HepG2 (cell line): Measurements from ENCODE around the gene RORB. TPM values are rescaled to one million over a fixed set of nuclear protein-coding genes. Genes with fewer than 3 reads are reported as not detected.

Source experiments
- ATAC-seq: fragments of 200-7000 bp; cut with Tn5 transposase; 3 replicates; pipeline ENCODE4 v1.9.1; 2020; ENCODE audit warnings: mild to moderate bottlenecking, moderate library complexity
- BruUV-seq: library from RNA; stranded (reverse); fragments of 400-500 nt; replicated peaks from 2 replicates; lab custom pipeline; 2021; lab: Mats Ljungman, UMichigan
- CTCF ChIA-PET: fragments of 300-600 bp; formaldehyde crosslinking; extraction: SDS; loops from one replicate; lab custom pipeline; 2021; ENCODE audit warnings: low total read pairs, inconsistent platforms, low intra/inter-chr PET ratio; lab: Yijun Ruan, JAX
- POLR2A ChIA-PET: fragments of 350-600 bp; sonication (Branson Sonifier 250); formaldehyde crosslinking; loops from one replicate; lab custom pipeline; 2020; ENCODE audit warnings: antibody characterized with exemption, inconsistent platforms; lab: Yijun Ruan, JAX
- DNase-seq: peaks from one replicate; pipeline ENCODE4 v3.0.0-alpha.2; 2015; ENCODE audit warnings: low spot score
- FAIRE-seq: peaks from 3 replicates; lab custom pipeline; 2011; peaks lifted over from hg19 to GRCh38; lab: Jason Lieb, UNC
- H2AFZ ChIP-seq: one replicate; pipeline ENCODE4 v1.6.1; 2011; ENCODE audit warnings: low read length, inconsistent platforms
- H3K27ac ChIP-seq: fragments of 300-600 bp; 3 replicates; pipeline ENCODE4 v1.8.0; 2011; ENCODE audit warnings: mixed run types, mild to moderate bottlenecking, mixed read lengths, low read length, inconsistent platforms; ENCODE audit not compliant: insufficient read depth; ENCODE audit errors: extremely low read length
- H3K27me3 ChIP-seq, 2 experiments: fragments of 200-600 bp in 1 of 2; 2 replicates in 1 of 2; 3 replicates in 1 of 2; pipeline versions ENCODE4 v1.6.0 to v1.8.0; 2011; ENCODE audit warnings: low read length in 2 of 2, mild to moderate bottlenecking in 2 of 2, moderate library complexity in 2 of 2, inconsistent platforms in 1 of 2; ENCODE audit not compliant: insufficient read depth in 2 of 2, control insufficient read depth in 1 of 2
- H3K36me3 ChIP-seq, 2 experiments: fragments of 200-600 bp in 1 of 2; replicated peaks in 1 of 2; 2 replicates in 1 of 2; 3 replicates in 1 of 2; pipeline versions ENCODE4 v1.5.1 to v1.8.0; 2011; ENCODE audit warnings: low read length in 2 of 2, inconsistent platforms in 1 of 2; ENCODE audit not compliant: insufficient read depth in 2 of 2, control insufficient read depth in 1 of 2
- H3K4me1 ChIP-seq: 2 replicates; pipeline ENCODE4 v1.5.1; 2012; ENCODE audit warnings: low read length, inconsistent platforms; ENCODE audit not compliant: insufficient read depth
- H3K4me2 ChIP-seq: 2 replicates; pipeline ENCODE4 v1.6.0; 2011; ENCODE audit warnings: low read depth, low read length, inconsistent platforms
- H3K4me3 ChIP-seq, 3 experiments: fragments of 200-600 bp in 1 of 3; sonication (generic), shearing (Covaris generic) in 1 of 3; replicated peaks in 1 of 3; 2 replicates each; pipeline ENCODE4 v1.5.1; 2011 to 2016; ENCODE audit warnings: low read length in 3 of 3, inconsistent platforms in 2 of 3, low read depth in 2 of 3, mild to moderate bottlenecking in 2 of 3, control low read depth in 1 of 3, mixed read lengths in 1 of 3; ENCODE audit not compliant: insufficient read depth in 1 of 3
- H3K79me2 ChIP-seq: one replicate; pipeline ENCODE4 v1.6.1; 2011; ENCODE audit warnings: low read length, inconsistent platforms; ENCODE audit not compliant: insufficient read depth
- H3K9ac ChIP-seq: 2 replicates; pipeline ENCODE4 v1.6.0; 2011; ENCODE audit warnings: mild to moderate bottlenecking, low read depth, low read length, inconsistent platforms; ENCODE audit not compliant: insufficient read depth
- H3K9me3 ChIP-seq: 2 replicates; pipeline ENCODE4 v1.5.1; 2012; ENCODE audit warnings: mild to moderate bottlenecking, low read length
- H4K20me1 ChIP-seq: 2 replicates; pipeline ENCODE4 v1.6.0; 2011; ENCODE audit warnings: inconsistent platforms, mild to moderate bottlenecking, low read length, moderate library complexity; ENCODE audit not compliant: insufficient read depth
- AFF4 ChIP-seq: sonication (generic); formaldehyde crosslinking; IDR thresholded peaks from 2 replicates; pipeline ENCODE4 v1.4.0; 2020; ENCODE audit warnings: missing genetic modification reagents
- MAFK ChIP-seq, 2 experiments: IDR thresholded peaks in 1 of 2; conservative IDR thresholded peaks in 1 of 2; 2 replicates each; pipeline ENCODE4 v1.6.1; 2011; ENCODE audit warnings: improper control_type of control experiment in 2 of 2, low read length in 2 of 2
- ZNF337 ChIP-seq: sonication (generic); formaldehyde crosslinking; IDR thresholded peaks from 2 replicates; pipeline ENCODE4 v1.5.1; 2020; ENCODE audit warnings: missing genetic modification reagents, low read depth, mild to moderate bottlenecking, borderline replicate concordance
- ZNF543 ChIP-seq: sonication (generic); formaldehyde crosslinking; IDR thresholded peaks from 2 replicates; pipeline ENCODE4 v1.4.0; 2020; ENCODE audit warnings: mild to moderate bottlenecking, missing genetic modification reagents
- WGBS: methylation state at CpG from one replicate; pipeline ENCODE4 v1.1.6; 2017; ENCODE audit warnings: low lambda C conversion rate; 5-methylcytosine and 5-hydroxymethylcytosine counted together
- in situ Hi-C: cut with HindIII; loops from 2 replicates; pipeline ENCODE4 v1.10.0; 2017; ENCODE audit warnings: low pct_unique_long_range_greater_than_20kb; ENCODE audit not compliant: extremely low pct_ligation_motif_present
- intact Hi-C: fragments of 100-400 bp; cut with micrococcal nuclease; formaldehyde crosslinking; loops from one replicate; pipeline ENCODE4 v1.10.0; 2022; ENCODE audit not compliant: unreplicated experiment
- polyA plus RNA-seq, 8 experiments: library from polyadenylated mRNA; depleted of rRNA in 3 of 8; stranded (reverse) in 7 of 8; unstranded in 1 of 8; fragments of >200 nt; fragmentation: Illumina TruSeq in 4 of 8; extraction: Trizol in 4 of 8; gene quantifications; 2 replicates each; pipeline versions ENCODE4 v1.2.1 to v1.2.3, GENCODE V29; 2011 to 2016; ENCODE audit warnings: low read depth in 4 of 8, missing spikeins in 1 of 8, mixed read lengths in 1 of 8; ENCODE audit not compliant: insufficient read depth in 1 of 8
- total RNA-seq, 5 experiments: library from RNA; depleted of rRNA; stranded (reverse); fragments of >200 nt; fragmentation: Illumina TruSeq; extraction: Trizol; gene quantifications; 2 replicates each; pipeline ENCODE4 v1.2.3, GENCODE V29; 2016; ENCODE audit warnings: low read depth in 1 of 5

RORB gene
- total and polyA plus RNA-seq, 2 of the 13 experiments (the other 11 are each of a cell fraction or from before 2014, with no cell fraction given): not detected

GRCh38 chr9:74653410-74654080 lies 156.4 kb downstream of the RORB start:
- H3K27me3 ChIP-seq: no peaks in the 10 kb centered on the region
- no peaks in the 10 kb centered on the region for H3K36me3 ChIP-seq
- TF ChIP-seq ZNF337 (CRISPR knock-in tag) (no peak), ZNF543 (no peak)
- TF ChIP-seq, all 625 proteins: peak for 0
- intact Hi-C loops: no loop called here
- BruUV-seq: no TSS peak
- in situ Hi-C loops: no loop called here
- no peak overlapping the region for H3K9ac ChIP-seq
- H3K4me3 ChIP-seq: no peak overlapping the region
- ATAC-seq (no peak), FAIRE-seq (no peak), DNase-seq (no peak)
- POLR2A ChIA-PET: no interaction called here
- H3K79me2 ChIP-seq: no peaks in the 10 kb centered on the region
- H3K4me2 ChIP-seq: no peak overlapping the region
- H3K4me1 ChIP-seq: no peaks in the 10 kb centered on the region
- H3K27ac ChIP-seq: no peak overlapping the region
- H3K9me3 ChIP-seq: no peaks in the 10 kb centered on the region
- CTCF ChIA-PET: no interaction called here
- WGBS: 17% methylated on average over 11 of the region's 11 CpGs
- H2AFZ ChIP-seq: no peak overlapping the region
- H4K20me1 ChIP-seq: no peaks in the 10 kb centered on the region

GRCh38 chr9:74662674-74663073 lies 165.5 kb downstream of the RORB start:
- Histone ChIP-seq H3K27ac (no peak overlapping the region), H4K20me1 (no peaks in the 10 kb centered on the region), H3K4me3 (no peak overlapping the region), H3K27me3 (no peaks in the 10 kb centered on the region), H3K9ac (no peak overlapping the region), H3K79me2 (no peaks in the 10 kb centered on the region), H3K4me2 (no peak overlapping the region), H3K36me3 (no peaks in the 10 kb centered on the region), H2AFZ (no peak overlapping the region), H3K4me1 (no peaks in the 10 kb centered on the region), H3K9me3 (no peaks in the 10 kb centered on the region)
- ATAC-seq (no peak), DNase-seq (no peak), FAIRE-seq (no peak)
- CTCF ChIA-PET: no interaction called here
- POLR2A ChIA-PET: no interaction called here
- in situ Hi-C loops (no loop called here), intact Hi-C loops (no loop called here)
- no TSS peak for BruUV-seq
- 35% methylated on average over 8 of the region's 8 CpGs for WGBS
- TF ChIP-seq MAFK (conservative IDR thresholded peaks at IDR 0.05 in 1 of 2, IDR thresholded peaks at IDR 0.05 in 1 of 2; ENCODE audit: low read length in 2 of 2): 0 out of 4 replicates have a peak, but pooled peaks of 1 of the 2 experiments have one; percentile 11
- TF ChIP-seq AFF4 (CRISPR knock-in tag): no peak
